GM18909 (cell line): ENCODE data around the gene MROH7.

Experiments used
- ATAC-seq: cut with Tn5 transposase; IDR thresholded peaks from one replicate; pipeline ENCODE4 v1.9.1; 2021; ENCODE audit warnings: mild to moderate bottlenecking; ENCODE audit not compliant: unreplicated experiment, poor library complexity

Gene MROH7

GRCh38 chr1:54640863-54641836, at the start of gene MROH7:
TSS of gene MROH7 (plus strand) at chr1:54641786. CDS start at chr1:54652927, 11,141 bp downstream.
- no peak for ATAC-seq

GRCh38 chr1:54593571-54594160, 47.9 kb upstream of the MROH7 start:
- no peak for ATAC-seq

- no peak for ATAC-seq
These were observed 47.1 kb upstream of the MROH7 start for GRCh38 chr1:54594463-54594862.

GRCh38 chr1:54595956-54596498, 45.6 kb upstream of the MROH7 start:
- no peak for ATAC-seq

- no peak for ATAC-seq
These were observed 44.8 kb upstream of the MROH7 start for GRCh38 chr1:54596756-54597155.

DNA sequence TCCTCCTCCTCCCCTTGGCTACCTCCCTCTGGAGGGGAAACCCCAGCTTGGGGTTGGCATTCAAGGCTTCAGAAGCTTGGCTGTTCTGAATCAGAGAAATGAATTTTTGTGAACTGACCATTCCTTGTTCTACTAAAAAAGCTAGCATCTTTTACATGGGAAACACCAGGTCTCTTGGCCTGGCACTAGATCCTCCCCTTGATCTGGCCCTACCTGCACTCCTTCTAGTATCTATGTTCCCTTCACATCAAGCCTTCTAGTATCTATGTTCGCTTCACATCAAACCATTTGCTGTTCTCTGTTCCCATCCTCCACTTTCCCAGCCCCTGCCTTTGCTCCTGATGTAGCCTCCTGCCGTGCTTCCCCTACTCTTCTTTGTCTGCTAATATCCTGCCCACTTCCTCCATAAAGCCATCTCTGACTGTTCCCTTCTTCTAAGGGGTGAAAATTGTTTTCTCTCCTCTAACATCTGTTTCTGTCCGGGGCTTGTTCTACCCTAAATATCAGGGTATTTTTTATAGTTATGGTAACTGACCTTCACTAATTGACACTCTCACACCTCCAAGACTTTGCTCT, 44.0 kb upstream of the MROH7 start:
- no peak for ATAC-seq

- no peak for ATAC-seq
These were observed 42.3 kb upstream of the MROH7 start for GRCh38 chr1:54599211-54599823.

GRCh38 chr1:54600947-54601721, 40.5 kb upstream of the MROH7 start:
- ATAC-seq = no peak

GRCh38 chr1:54601730-54602129, 39.9 kb upstream of the MROH7 start:
- no peak for ATAC-seq

GRCh38 chr1:54602554-54602953, 39.0 kb upstream of the MROH7 start:
- no peak for ATAC-seq

DNA sequence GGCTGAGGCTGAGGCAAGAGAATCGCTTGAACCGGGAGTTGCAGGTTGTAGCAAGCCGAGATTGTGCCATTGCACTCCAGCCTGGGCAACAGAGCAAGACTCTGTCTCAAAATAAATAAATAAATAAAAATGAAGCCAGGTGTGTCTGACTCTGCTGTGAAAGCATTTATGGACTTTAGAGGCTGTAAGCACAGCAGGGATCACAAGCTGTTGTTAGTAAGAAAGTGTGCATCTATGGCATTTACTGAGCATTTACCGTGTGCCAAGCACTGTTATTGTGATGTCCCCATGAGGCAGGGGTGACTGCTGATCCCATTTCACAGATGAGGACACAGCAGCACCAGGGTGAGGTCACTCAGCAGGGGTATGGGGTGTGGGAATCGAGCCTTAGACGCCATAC, 38.3 kb upstream of the MROH7 start:
- ATAC-seq = no peak

DNA sequence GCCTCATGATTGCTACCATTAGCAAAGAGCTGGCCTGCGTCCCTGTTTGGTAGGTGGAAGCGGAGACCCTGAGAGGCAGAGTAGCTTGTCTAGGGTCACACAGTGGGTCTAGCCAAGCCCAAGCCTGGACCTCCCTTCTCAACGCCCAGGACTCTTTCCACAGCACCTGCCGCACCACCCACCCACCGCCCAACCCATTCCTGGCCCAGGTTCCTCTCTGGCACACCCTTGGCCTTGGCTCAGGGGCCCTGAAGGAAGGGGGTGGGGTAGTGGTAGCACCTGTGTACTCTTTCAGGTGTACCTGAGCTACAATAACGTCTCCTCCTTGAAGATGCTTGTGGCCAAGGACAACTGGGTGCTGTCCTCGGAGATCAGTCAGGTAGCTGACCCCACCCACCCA, 37.5 kb upstream of the MROH7 start:
- ATAC-seq = no peak

- no peak for ATAC-seq
These were observed 36.8 kb upstream of the MROH7 start for GRCh38 chr1:54604572-54605370.

- no peak for ATAC-seq
These were observed 35.2 kb upstream of the MROH7 start for GRCh38 chr1:54606096-54606989.

DNA sequence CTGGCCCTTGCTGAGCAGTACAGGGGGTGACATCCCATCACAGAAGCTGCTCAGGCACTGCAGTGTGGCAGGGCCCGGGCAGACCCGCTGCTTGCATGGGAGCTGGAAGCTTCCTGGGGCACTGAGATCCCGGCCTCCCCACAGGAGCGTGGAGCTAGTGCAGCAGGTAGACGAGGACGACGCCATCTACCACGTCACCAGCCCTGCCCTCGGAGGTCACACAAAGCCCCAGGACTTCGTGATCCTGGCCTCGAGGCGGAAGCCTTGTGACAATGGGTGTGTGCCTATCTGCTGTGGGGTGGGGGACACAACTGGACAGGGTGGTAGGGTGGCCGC, 34.6 kb upstream of the MROH7 start:
- ATAC-seq = no peak

- no peak for ATAC-seq
These were observed 33.6 kb upstream of the MROH7 start for GRCh38 chr1:54607821-54608565.

DNA sequence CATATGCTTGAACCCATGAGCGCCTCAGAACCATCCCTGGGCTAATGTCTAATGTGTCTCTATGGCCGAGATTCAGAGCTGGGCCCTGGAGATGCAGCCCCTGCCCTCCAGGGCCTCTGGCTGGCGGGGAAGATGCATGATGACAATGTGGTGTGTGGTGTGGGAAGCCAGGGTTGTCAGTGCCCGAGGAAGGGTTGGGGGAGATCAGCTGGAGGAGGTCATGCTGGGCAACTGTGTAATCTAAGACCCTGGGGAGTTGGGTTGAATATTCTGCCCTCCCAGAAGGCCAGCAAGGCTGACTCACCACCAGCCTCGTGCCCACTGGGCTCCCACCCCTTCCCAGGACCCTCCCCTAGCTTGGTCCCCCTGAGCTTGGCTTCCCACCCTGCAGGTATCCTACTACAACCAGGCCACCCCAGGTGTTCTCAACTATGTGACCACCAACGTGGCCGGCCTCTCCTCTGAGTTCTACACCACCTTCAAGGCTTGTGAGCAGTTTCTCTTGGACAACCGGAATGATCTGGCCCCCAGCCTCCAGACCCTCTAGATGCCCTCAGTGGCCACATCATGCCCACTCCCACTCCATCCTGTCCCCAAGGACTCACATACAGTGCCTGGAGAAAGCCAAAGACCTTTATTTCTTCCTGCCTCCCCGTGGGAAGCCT, 32.9 kb upstream of the MROH7 start:
- ATAC-seq = no peak
